ENCODE results near the gene CNKSR3.

CNKSR3 gene

GRCh38 chr6:154479351-154479769 lies 31.1 kb downstream of the CNKSR3 start:
- no peak for DNase-seq (ENCODE audit: low read depth)

- no peak for DNase-seq (ENCODE audit: low read depth)
Observed at GRCh38 chr6:154478701-154479060, 31.8 kb downstream of the CNKSR3 start.

GRCh38 chr6:154478021-154478700 lies 32.3 kb downstream of the CNKSR3 start:
- no peak for DNase-seq (ENCODE audit: low read depth)

GRCh38 chr6:154476494-154476893 lies 34.0 kb downstream of the CNKSR3 start:
- DNase-seq (ENCODE audit: low read depth) = no peak

- no peak for DNase-seq (ENCODE audit: low read depth)
Observed at GRCh38 chr6:154474648-154475428, 35.6 kb downstream of the CNKSR3 start.

- DNase-seq (ENCODE audit: low read depth) = no peak
Observed at GRCh38 chr6:154473324-154473723, 37.2 kb downstream of the CNKSR3 start.

- DNase-seq (ENCODE audit: low read depth) = no peak
Observed at GRCh38 chr6:154471609-154472362, 38.7 kb downstream of the CNKSR3 start.

- DNase-seq (ENCODE audit: low read depth) = no peak
Observed at GRCh38 chr6:154469306-154469935, 41.1 kb downstream of the CNKSR3 start.

GRCh38 chr6:154468760-154469159 lies 41.7 kb downstream of the CNKSR3 start:
- DNase-seq (ENCODE audit: low read depth) = no peak

GRCh38 chr6:154466971-154467679 lies 43.4 kb downstream of the CNKSR3 start:
- no peak for DNase-seq (ENCODE audit: low read depth)

- DNase-seq (ENCODE audit: low read depth) = no peak
Observed at GRCh38 chr6:154466139-154466538, 44.3 kb downstream of the CNKSR3 start.

- no peak for DNase-seq (ENCODE audit: low read depth)
Observed at GRCh38 chr6:154463573-154464419, 46.7 kb downstream of the CNKSR3 start.

- DNase-seq (ENCODE audit: low read depth) = no peak
Observed at GRCh38 chr6:154462425-154462824, 48.1 kb downstream of the CNKSR3 start.

- no peak for DNase-seq (ENCODE audit: low read depth)
Observed at GRCh38 chr6:154461348-154461747, 49.1 kb downstream of the CNKSR3 start.

- no peak for DNase-seq (ENCODE audit: low read depth)
Observed at GRCh38 chr6:154460306-154461071, 50.0 kb downstream of the CNKSR3 start.

GRCh38 chr6:154459513-154459912 lies 51.0 kb downstream of the CNKSR3 start:
- DNase-seq (ENCODE audit: low read depth) = no peak

- DNase-seq (ENCODE audit: low read depth) = no peak
Observed at GRCh38 chr6:154458565-154459470, 51.7 kb downstream of the CNKSR3 start.

GRCh38 chr6:154457881-154458284 lies 52.6 kb downstream of the CNKSR3 start:
- DNase-seq (ENCODE audit: low read depth) = no peak
